HL-60/S4 treated with phorbol 12-myristate 13-acetate at 8.2 ng/mL for 4 days and 3 days (cell line): Measurements from ENCODE around the gene MYL5.
"Not testable (repeated sequence)": the region's sequence is repeated elsewhere in the genome, so short reads cannot be mapped to it uniquely, and the experiment has no call there.

Source experiments
- in situ Hi-C: fragments of 300-500 bp; cut with MboI; formaldehyde crosslinking; loops from 2 replicates; pipeline ENCODE4 v1.15.0; 2022; ENCODE audit warnings: low sequenced_read_pairs

MYL5 gene

GRCh38 chr4:683982-684622 lies 9.8 kb downstream of the MYL5 start:
- in situ Hi-C loops, result no loop called here

GRCh38 chr4:684623-685327 lies 10.4 kb downstream of the MYL5 start:
- in situ Hi-C loops, result no loop called here

GRCh38 chr4:685679-686412 lies 11.5 kb downstream of the MYL5 start:
- in situ Hi-C loops, result no loop called here

- in situ Hi-C loops, result no loop called here
Observed at GRCh38 chr4:686413-687040, 12.2 kb downstream of the MYL5 start.

- in situ Hi-C loops, result no loop called here
Observed at GRCh38 chr4:687048-687970, 13.0 kb downstream of the MYL5 start.

GRCh38 chr4:687971-688853 lies 13.9 kb downstream of the MYL5 start:
- in situ Hi-C loops, result no loop called here

GRCh38 chr4:688854-689681 lies 14.7 kb downstream of the MYL5 start, which contains the start of gene SLC49A3:
Gene SLC49A3, minus strand, starts transcription at chr4:689151. Its CDS starts 24 bp downstream, at chr4:689127.
- in situ Hi-C loops, result no loop called here

GRCh38 chr4:689723-690122 lies 15.4 kb downstream of the MYL5 start:
- in situ Hi-C loops, result no loop called here

GRCh38 chr4:692771-693554 lies 18.6 kb downstream of the MYL5 start:
- in situ Hi-C loops, result no loop called here

- in situ Hi-C loops, result not testable (repeated sequence)
Observed at GRCh38 chr4:694341-694940, 20.1 kb downstream of the MYL5 start.

- in situ Hi-C loops, result no loop called here
Observed at GRCh38 chr4:699816-700580, 25.7 kb downstream of the MYL5 start.

- in situ Hi-C loops, result no loop called here
Observed at GRCh38 chr4:700587-701264, 26.4 kb downstream of the MYL5 start.

- in situ Hi-C loops, result no loop called here
Observed at GRCh38 chr4:702618-703048, 28.3 kb downstream of the MYL5 start.

- in situ Hi-C loops, result no loop called here
Observed at GRCh38 chr4:703336-704197, 29.2 kb downstream of the MYL5 start.
